ENCODE results near the gene PCCA.
"Not testable (repeated sequence)": the region's sequence is repeated elsewhere in the genome, so short reads cannot be mapped to it uniquely, and the experiment has no call there.

The PCCA gene

DNA sequence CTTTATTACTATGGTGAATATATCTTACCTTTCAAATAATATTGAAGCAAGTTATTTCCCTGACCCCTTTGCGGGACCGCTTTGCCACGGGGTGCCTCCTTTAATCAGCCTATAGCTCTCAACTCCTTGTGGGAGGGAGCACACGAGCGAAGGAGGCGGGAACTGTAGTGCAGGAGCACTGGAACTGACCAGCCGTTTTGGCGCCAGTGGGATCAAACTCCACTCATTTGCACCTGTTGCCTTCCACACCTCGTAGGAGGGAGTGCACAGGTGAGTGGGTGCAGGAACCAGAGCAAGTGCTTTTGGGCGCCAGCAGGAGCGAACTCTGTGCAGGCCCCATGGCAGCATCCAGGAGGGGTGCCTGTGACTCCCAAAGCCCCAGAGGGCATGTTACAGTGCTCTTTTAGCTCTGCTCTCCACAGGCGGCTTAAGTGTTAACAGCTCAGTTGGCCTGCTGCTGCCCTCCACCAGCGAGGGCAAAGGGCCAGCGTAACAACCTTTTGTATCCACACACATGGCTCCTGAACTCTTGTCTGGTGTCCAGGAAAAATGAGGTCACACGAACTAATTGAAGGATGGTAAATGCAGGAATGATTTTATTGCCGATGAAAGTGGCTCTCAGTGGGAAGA is 292.8 kb downstream of the PCCA start:
- TF ChIP-seq, protein P1, sequence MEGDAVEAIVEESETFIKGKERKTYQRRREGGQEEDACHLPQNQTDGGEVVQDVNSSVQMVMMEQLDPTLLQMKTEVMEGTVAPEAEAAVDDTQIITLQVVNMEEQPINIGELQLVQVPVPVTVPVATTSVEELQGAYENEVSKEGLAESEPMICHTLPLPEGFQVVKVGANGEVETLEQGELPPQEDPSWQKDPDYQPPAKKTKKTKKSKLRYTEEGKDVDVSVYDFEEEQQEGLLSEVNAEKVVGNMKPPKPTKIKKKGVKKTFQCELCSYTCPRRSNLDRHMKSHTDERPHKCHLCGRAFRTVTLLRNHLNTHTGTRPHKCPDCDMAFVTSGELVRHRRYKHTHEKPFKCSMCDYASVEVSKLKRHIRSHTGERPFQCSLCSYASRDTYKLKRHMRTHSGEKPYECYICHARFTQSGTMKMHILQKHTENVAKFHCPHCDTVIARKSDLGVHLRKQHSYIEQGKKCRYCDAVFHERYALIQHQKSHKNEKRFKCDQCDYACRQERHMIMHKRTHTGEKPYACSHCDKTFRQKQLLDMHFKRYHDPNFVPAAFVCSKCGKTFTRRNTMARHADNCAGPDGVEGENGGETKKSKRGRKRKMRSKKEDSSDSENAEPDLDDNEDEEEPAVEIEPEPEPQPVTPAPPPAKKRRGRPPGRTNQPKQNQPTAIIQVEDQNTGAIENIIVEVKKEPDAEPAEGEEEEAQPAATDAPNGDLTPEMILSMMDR (IDR thresholded peaks at IDR 0.05; ENCODE audit: borderline replicate concordance, control extremely low read depth, extremely low read depth, insufficient read depth, missing control alignments) = no peak
- in situ Hi-C loops (cut with MboI; ENCODE audit: low sequenced_read_pairs, unreplicated experiment) = no loop called here

DNA sequence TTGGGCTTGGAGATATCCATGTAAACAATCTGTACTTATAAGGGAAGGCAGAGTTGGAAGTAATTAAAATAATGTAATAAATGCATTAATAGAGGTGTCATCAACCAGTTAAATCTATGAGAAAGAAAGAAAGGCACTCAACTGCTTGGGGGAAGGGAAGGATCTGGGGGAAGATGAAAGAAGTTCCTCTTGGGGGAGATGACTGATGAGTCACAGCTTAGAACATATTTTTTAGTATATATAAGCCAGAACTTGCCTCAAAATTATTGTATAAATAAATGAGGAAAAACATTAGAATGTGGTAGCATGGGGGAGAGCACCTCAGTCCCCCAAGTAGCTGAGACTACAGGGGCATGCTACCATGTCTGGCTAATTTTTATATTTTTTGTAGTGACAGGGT is 293.9 kb downstream of the PCCA start:
- TF ChIP-seq, protein P1 (IDR thresholded peaks at IDR 0.05; ENCODE audit: borderline replicate concordance, control extremely low read depth, extremely low read depth, insufficient read depth, missing control alignments) = no peak
- in situ Hi-C loops (cut with MboI; ENCODE audit: low sequenced_read_pairs, unreplicated experiment) = no loop called here

More for the DNA sequence above, 292.8 kb downstream of the PCCA start:
- no peak for DNase-seq (ENCODE audit: low spot score)

DNA sequence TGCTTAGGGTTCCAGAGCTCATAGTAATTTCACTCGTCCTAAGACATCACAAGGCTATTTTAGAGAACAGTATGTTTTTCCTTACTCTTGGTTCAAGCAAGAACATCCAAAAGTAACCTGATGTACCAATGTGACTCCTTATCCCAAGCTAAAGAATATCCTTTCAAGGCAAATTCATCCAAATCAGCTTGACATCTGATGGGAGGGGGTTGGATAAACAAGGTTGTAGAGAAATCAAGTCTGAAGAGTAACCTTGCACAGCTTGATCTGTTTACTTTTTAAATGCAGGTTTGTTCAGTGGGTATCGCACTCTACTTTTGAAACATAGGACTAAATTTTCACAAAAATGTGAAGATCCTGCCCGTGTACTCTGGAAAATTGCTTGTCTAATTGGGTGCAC is 298.5 kb downstream of the PCCA start:
- TF ChIP-seq, protein P1 (IDR thresholded peaks at IDR 0.05; ENCODE audit: borderline replicate concordance, control extremely low read depth, extremely low read depth, insufficient read depth, missing control alignments) = no peak
- in situ Hi-C loops (cut with MboI; ENCODE audit: low sequenced_read_pairs, unreplicated experiment) = no loop called here
- DNase-seq (ENCODE audit: low spot score) = no peak

More for the DNA sequence above, 293.9 kb downstream of the PCCA start:
- DNase-seq (ENCODE audit: low spot score) = no peak

DNA sequence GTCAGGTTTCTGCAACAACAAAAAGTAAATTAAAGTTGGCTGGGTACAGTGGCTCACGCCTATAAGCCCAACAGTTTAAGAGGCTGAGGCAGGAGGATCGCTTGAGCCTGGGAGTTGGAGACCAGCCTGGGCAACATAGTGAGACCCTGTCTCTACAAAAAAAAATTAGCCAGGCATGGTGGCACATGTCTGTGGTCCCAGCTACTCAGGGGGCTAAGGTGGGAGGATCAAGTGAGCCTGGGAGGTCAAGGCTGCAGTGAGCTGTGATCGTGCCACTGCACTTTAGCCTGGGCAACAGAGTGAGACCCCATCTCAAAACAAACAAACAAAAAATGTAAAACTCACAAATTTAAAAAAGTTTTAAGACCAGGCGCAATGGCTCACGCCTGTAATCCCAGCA is 299.3 kb downstream of the PCCA start:
- DNase-seq (ENCODE audit: low spot score); in situ Hi-C loops (cut with MboI; ENCODE audit: low sequenced_read_pairs, unreplicated experiment): not testable (repeated sequence)

DNA sequence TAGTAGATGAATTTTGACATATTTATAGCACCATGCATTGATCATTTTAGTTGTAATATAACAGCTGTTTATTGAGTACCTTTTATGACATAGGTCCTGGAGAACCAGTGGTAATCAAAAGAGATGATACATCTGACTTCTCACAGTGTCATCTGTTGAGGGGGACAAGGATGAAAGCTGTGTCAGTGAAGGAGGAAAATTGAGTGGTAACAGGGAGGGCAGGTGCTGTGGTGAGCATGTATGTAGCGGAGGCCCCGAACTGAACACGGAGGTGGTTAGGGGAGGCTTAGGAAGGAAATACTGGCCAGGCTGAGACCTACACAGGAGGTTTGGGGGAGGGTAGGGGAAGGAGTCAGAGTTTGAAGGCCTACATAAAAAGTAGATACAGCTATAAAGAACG is 300.0 kb downstream of the PCCA start:
- in situ Hi-C loops (cut with MboI; ENCODE audit: low sequenced_read_pairs, unreplicated experiment) = no loop called here
- DNase-seq (ENCODE audit: low spot score) = no peak
- TF ChIP-seq, protein P1 (IDR thresholded peaks at IDR 0.05; ENCODE audit: borderline replicate concordance, control extremely low read depth, extremely low read depth, insufficient read depth, missing control alignments) = no peak

DNA sequence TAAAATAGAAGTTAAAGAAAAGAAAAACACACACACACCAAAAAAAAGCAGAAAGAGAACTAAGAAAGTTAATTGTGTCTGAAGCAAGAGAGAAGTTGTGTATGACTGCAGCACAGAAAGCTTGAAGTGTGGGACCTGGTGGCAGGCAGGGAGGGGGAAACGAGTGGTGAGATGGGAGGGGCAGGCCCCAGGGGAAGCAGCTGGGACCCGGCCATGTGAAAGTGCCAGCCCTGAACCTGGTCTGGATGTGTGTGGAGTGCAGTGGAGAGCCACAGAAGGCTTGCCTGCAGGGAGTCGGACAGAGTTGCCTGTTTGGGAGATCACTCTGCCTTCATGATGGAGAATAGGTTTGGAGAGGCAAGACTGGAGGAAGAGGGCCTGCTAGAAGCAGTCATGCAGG is 300.7 kb downstream of the PCCA start:
- TF ChIP-seq, protein P1 (IDR thresholded peaks at IDR 0.05; ENCODE audit: borderline replicate concordance, control extremely low read depth, extremely low read depth, insufficient read depth, missing control alignments) = no peak
- in situ Hi-C loops (cut with MboI; ENCODE audit: low sequenced_read_pairs, unreplicated experiment) = no loop called here
- no peak for DNase-seq (ENCODE audit: low spot score)

DNA sequence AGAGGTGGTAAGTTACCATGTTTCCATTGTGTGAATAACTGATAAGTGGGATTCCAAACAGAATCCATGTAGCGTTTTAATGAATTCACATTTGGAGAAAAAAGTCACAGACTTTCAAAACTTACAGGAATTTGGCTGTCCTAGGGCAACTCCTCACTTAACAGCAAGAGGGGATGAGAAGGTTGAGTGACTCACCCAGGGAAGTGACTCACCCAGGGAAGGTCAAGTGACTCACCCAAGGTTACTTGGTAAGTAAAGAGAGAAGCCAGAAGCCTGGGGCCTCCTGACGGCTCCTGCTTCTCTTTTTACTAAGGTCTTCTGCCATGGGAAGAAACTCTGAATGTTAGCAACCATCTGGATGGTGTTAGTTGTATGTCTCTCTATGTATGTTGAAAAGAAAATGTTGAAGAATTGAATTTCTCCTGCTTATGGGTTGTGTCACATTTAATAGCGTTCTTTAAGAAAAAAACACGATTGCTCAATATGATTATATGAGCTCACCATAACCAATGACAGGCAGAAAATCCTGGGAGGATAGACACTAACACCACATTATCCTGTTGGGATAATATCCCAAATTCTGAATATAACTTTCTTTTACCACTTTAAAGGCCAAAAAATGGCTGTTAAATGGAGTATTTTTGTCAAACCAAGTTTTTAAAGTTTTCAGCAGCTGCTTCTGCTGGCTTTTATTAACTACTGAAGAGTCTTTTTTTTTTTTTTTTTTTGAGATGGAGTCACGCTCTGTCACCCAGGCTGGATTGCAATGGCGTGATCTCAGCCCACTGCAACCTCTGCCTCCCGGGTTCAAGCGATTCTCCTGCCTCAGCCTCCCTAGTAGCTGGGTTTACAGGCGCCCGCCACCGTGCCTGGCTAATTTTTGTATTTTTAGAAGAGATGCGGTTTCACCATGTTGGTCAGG is 304.1 kb downstream of the PCCA start:
- TF ChIP-seq, protein P1 (IDR thresholded peaks at IDR 0.05; ENCODE audit: borderline replicate concordance, control extremely low read depth, extremely low read depth, insufficient read depth, missing control alignments) = no peak
- DNase-seq (ENCODE audit: low spot score) = peak; percentile 28
- in situ Hi-C loops (cut with MboI; ENCODE audit: low sequenced_read_pairs, unreplicated experiment) = no loop called here

Measured in GM13976 (cell line).